AG04449 (cell line): Measurements from ENCODE around the gene CACTIN.

Source experiments
- CTCF ChIA-PET: fragments of 350-600 bp; formaldehyde crosslinking; extraction: SDS; loops from one replicate; lab custom pipeline; 2021; ENCODE audit warnings: antibody characterized with exemption; lab: Yijun Ruan, JAX
- POLR2A ChIA-PET: fragments of 400-600, 350-600 bp; formaldehyde crosslinking; extraction: SDS; loops from one replicate; lab custom pipeline; 2020; ENCODE audit warnings: antibody characterized with exemption, inconsistent platforms; lab: Yijun Ruan, JAX
- DNase-seq: peaks from one replicate; pipeline ENCODE4 v3.0.0-alpha.2; 2010; ENCODE audit warnings: low read depth, low spot score
- H3K4me3 ChIP-seq: 2 replicates; pipeline ENCODE4 v1.5.1; 2011; ENCODE audit warnings: low read depth, mild to moderate bottlenecking, control low read depth, low read length
- TF ChIP-seq, protein P1 (sequence below): IDR thresholded peaks from one replicate; pipeline ENCODE4 v1.5.1; 2011; ENCODE audit warnings: mild to moderate bottlenecking, moderate library complexity, low read length, control low read depth, inconsistent platforms; ENCODE audit not compliant: insufficient read depth; ENCODE audit errors: missing control alignments

The CACTIN gene

DNA sequence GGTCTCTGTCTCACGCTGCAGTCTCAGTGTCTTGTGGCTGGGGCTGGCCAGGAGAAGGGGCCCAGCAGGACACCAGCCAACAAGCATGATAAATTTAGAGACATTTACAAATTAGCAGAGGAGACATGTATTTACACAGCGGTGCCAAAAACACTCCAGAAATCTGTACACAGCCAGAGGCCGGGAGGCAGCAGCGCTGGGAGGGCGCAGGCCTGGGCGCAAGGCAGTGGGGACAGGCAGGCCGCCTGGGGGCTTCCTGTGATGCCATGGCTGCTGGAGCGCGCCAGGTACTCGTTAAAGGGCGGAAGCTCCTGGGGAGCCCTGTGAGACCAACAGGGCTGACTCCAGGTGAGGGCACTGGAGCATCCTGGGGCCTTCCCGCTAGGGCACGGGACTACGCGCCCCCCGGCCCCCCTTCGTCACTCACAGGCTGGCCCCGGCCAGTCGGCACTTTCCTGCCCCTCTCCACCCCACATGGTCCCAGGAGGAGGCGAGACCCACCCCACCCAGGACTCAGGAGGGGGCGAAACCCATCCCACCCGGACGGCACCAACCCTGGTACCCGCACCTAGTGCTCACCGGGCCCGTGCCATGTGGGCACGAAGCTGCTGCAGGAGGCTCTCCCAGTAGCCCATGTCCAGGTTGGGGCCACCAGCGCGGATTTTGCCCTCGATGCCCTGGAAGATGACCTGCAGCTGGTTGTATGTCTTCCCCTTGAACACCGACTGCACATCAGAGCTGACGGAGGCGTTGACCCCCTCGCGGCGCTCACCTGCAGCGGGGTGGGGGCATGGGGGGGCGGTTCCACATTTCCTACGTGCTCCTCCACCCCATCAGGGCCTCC is 12.6 kb downstream of the CACTIN start:
- CTCF ChIA-PET, result no interaction called here
- TF ChIP-seq, protein P1, sequence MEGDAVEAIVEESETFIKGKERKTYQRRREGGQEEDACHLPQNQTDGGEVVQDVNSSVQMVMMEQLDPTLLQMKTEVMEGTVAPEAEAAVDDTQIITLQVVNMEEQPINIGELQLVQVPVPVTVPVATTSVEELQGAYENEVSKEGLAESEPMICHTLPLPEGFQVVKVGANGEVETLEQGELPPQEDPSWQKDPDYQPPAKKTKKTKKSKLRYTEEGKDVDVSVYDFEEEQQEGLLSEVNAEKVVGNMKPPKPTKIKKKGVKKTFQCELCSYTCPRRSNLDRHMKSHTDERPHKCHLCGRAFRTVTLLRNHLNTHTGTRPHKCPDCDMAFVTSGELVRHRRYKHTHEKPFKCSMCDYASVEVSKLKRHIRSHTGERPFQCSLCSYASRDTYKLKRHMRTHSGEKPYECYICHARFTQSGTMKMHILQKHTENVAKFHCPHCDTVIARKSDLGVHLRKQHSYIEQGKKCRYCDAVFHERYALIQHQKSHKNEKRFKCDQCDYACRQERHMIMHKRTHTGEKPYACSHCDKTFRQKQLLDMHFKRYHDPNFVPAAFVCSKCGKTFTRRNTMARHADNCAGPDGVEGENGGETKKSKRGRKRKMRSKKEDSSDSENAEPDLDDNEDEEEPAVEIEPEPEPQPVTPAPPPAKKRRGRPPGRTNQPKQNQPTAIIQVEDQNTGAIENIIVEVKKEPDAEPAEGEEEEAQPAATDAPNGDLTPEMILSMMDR, result no peak

DNA sequence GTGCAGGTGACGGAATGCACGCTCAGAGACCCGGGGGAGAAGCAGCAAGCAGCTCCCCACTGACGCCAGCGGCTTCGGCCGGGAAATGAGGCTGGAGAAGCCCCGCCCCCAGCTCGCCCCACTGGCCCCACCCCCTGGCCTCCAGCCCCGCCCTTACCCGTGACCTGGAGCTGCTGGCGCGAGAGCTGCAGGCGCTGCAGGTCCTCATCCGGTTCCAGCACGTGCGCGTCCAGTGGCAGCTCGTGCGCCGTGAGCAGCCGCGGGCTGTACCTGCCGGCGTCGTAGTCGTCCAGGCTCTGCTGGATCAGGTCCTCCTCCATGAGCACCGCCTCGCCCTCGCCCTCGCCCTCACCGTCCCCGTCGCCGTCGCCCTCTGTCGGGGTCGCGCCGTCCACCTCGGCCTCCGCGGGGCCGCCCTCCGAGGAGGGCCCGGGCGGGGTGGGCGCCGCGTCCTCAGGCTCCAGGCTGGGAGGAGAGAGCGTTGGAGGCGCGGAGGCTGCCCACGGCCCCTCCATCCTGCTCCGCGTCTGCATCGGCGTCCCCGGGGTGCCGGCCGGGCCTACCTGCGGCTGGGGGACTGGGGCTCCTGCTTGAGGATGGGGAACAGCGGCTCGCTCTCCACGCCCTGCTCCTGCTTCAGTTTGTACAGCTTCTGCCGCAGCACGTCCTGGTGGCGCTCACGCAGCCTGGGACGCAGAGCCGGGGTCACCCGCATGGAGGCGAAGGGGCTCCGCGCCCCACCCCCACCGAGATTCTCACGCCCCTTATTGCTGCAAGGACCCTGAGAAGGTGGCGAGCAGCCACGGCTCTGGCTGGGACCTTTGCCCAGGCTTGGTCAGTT is 13.5 kb downstream of the CACTIN start:
- no peak overlapping the region for H3K4me3 ChIP-seq
- ChIA-PET POLR2A (no interaction called here), CTCF (no interaction called here)
- TF ChIP-seq, protein P1, result no peak
- no peak for DNase-seq

More for the DNA sequence above, 12.6 kb downstream of the CACTIN start:
- no peak overlapping the region for H3K4me3 ChIP-seq
- no peak for DNase-seq
- POLR2A ChIA-PET, result interaction anchor here (0.7 kb wide), 1 partner anchor 23 kb away, joined by 3 read pairs; no protein-coding TSS in a partner anchor

DNA sequence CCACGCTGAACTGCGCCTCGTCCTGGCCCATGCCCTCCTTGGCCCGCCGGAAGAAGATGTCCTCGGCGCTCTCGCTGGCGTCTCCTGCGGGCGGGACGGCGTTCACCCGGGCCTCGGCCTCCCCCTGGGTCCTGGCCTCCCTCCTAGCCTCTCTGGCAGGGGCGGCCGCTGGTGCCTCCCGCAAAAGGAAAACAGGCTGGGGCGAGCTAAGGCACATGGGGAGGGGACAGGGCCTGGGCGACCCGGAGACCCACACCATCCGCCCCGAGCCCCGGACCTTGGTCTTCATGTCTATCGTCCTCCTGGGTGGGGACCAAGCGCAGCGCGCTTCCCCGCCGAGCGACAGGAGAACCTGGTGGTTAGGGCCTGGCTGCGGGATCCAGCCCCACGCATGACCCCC is 14.3 kb downstream of the CACTIN start:
- no peak for DNase-seq
- POLR2A ChIA-PET, result no interaction called here
- TF ChIP-seq, protein P1, result no peak
- H3K4me3 ChIP-seq, result no peak overlapping the region
- CTCF ChIA-PET, result interaction anchor here (1.1 kb wide), 1 partner anchor 66 kb away, joined by 3 read pairs; no protein-coding TSS in a partner anchor

DNA sequence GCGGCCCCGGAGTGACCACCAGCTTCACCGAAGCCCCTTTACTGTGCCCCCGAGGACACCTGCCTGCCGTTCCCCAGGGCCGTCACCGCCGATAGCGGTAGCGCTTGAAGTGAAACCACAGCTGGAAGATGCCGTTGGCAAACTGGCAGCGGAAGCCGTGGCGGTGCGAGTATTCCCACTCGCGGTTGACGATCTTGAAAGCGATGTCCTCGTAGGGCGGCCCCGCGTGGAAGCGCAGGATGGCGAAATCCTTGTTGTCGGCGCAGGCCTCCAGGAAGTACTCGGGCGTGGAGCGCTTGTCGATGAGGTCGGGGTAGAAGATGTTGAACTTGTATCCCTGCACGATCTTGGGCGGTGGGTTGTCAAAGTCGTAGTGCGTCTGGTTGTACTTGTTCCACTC is 14.7 kb downstream of the CACTIN start:
- TF ChIP-seq, protein P1, result no peak
- no peak overlapping the region for H3K4me3 ChIP-seq
- CTCF ChIA-PET, result interaction anchor here (1.1 kb wide), 1 partner anchor 66 kb away, joined by 3 read pairs; no protein-coding TSS in a partner anchor
- POLR2A ChIA-PET, result no interaction called here
- no peak for DNase-seq

DNA sequence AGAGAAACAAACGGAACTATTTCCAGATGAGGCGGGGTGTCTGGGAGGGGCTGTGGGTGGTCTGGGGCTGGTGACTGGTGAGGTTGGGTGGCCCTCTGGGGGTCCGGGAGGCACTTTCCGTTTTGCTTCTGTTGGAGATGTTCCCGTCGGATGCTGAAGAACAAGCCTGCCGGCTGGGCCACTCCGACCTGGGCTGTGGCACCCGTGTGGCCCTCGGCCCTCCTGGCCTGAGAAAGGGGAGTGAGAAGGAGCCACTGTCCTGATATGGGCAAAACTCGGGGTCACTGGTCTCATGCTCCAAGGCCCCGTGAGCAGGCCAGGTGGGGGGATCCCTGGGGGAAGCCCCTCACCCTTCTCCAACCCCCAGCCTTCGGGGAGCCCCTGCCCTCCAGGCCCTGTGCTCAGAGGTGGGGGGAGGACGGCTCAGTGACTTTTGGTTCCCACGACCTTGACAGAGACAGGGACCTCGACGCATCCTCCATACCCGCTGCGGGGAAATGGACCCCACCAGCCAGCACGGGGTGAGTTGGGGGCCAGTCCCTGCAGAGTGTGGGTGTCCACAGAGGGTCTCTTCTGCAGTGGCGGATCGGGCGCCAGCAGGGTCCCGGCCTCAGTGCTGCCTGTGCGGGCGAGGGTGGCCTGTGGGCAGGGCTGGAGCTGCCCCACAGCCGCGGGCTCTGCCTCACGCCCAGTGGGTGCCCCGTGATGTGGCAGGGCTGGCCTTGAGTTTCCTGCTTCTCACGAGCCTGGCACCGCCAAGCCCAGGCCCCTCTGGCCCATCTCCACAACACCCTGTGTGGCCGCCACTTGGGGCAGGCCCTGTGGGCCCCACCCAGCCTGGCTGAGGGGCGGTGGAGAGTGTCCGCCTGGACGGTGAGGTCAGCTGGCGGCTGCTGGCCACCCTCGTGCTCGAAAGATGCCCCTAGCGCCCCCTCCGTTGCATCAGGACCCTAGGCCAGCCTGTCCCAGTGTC is 15.6 kb downstream of the CACTIN start:
- POLR2A ChIA-PET, result no interaction called here
- no peak overlapping the region for H3K4me3 ChIP-seq
- TF ChIP-seq, protein P1, result no peak
- no peak for DNase-seq
- CTCF ChIA-PET, result interaction anchor here (1.1 to 3.6 kb wide), 2 partner anchors 7 to 65 kb away, joined by 3 to 37 read pairs; no protein-coding TSS in a partner anchor
